PFSK-1 (cell line): ENCODE results near the gene POLR3A.

Source experiments
- FOXP2 ChIP-seq: optimal IDR thresholded peaks from 2 replicates; pipeline ENCODE3; 2011; ENCODE audit warnings: borderline replicate concordance, control low read depth, inconsistent platforms; ENCODE audit not compliant: insufficient read depth; ENCODE audit errors: extremely low read length, extremely low read depth
- POLR2AphosphoS5 ChIP-seq: IDR thresholded peaks from 2 replicates; pipeline ENCODE4 v1.6.1; 2012; ENCODE audit warnings: low read depth, mild to moderate bottlenecking, control low read depth, low read length, moderate library complexity
- REST ChIP-seq, 2 experiments: IDR thresholded peaks; 2 replicates each; pipeline versions ENCODE4 v1.6.1 to v1.8.0; 2011 to 2012; ENCODE audit warnings: low read depth in 2 of 2, low read length in 2 of 2, control low read depth in 1 of 2, inconsistent platforms in 1 of 2, mild to moderate bottlenecking in 1 of 2, moderate library complexity in 1 of 2; ENCODE audit not compliant: insufficient read depth in 1 of 2
- SIN3A ChIP-seq: IDR thresholded peaks from 2 replicates; pipeline ENCODE4 v1.6.1; 2012; ENCODE audit warnings: mild to moderate bottlenecking, low read length, moderate library complexity, borderline replicate concordance; ENCODE audit not compliant: insufficient read depth
- TAF1 ChIP-seq: IDR thresholded peaks from 2 replicates; pipeline ENCODE4 v1.6.1; 2012; ENCODE audit warnings: low read length, control low read depth, borderline replicate concordance; ENCODE audit not compliant: insufficient read depth

The POLR3A gene

GRCh38 chr10:77970869-77971803 is 58.2 kb downstream of the POLR3A start:
- 0 out of 2 replicates have a peak, but pooled peaks have one; percentile 60 for TF ChIP-seq SIN3A
- TF ChIP-seq FOXP2 = peak; percentile 31
- no peak for TF ChIP-seq POLR2AphosphoS5

DNA sequence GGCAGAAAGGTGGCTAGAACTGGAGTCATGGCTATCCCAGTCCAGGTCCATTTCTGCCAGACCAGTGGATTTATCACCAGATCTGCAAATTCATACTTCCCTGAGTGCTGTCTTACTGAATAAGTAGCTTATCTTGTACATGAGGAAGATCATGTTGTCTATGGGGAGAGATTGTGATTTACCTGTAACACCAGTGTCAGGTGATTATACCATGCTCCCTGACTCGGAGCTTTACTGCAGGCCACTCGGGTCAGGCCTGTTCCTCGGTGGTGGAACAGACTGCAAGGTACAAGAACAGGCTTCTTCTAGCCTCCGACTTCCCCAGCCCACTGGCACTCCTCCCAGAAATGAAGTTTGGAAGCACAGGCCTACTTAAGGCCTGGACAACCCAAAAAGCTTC is 60.2 kb downstream of the POLR3A start:
- no peak for TF ChIP-seq SIN3A
- TF ChIP-seq FOXP2 = no peak
- TF ChIP-seq POLR2AphosphoS5 = no peak
- no peak for TF ChIP-seq REST (IDR thresholded peaks at IDR 0.05; ENCODE audit: insufficient read depth in 1 of 2, low read depth in 2 of 2, low read length in 2 of 2)
- no peak for TF ChIP-seq TAF1

DNA sequence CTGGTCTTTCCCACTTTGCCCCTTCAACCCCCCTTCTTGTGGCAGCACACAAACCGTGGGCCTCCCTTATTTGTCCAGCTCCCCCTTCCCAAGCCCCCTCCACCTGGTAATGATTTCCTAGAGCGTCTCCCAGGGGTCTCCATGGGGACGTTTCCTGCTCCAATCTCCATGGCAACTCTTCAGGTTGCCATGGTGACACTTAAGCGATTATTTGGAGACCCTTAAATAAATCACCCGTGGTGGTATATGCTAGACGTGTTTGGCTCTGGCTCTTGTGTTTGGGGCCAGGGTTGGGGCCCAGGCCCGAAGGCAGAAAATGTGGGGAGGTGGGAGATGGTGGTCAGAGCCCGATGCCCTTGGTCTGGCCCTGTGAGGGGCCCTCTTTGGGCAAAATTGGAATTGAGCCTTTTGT is 61.7 kb downstream of the POLR3A start:
- TF ChIP-seq SIN3A = no peak
- TF ChIP-seq REST (IDR thresholded peaks at IDR 0.05; ENCODE audit: insufficient read depth in 1 of 2, low read depth in 2 of 2, low read length in 2 of 2) = no peak
- TF ChIP-seq TAF1 = no peak

GRCh38 chr10:77965294-77965693 is 64.0 kb downstream of the POLR3A start:
- no peak for TF ChIP-seq POLR2AphosphoS5
- TF ChIP-seq SIN3A = no peak
- TF ChIP-seq TAF1 = no peak
- TF ChIP-seq REST (IDR thresholded peaks at IDR 0.05; ENCODE audit: insufficient read depth in 1 of 2, low read depth in 2 of 2, low read length in 2 of 2) = no peak
- TF ChIP-seq FOXP2 = no peak

DNA sequence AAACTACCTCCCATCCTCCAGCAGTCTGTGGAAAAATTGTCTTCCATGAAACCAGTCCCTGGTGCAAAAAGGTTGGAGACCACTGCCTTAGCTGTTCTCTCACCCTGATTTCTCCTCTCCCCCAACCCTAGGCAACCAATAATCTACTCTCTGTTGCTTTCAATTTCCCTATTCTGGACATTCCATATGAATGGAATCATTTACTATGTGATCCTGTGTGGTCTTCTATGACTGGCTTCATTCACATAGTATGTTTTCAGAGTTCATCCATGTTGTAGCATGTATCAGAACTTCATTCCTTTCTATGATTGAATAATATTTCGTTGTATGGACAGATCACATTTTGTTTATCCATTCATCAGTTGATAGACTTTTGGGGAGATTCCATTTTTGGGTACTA is 64.5 kb downstream of the POLR3A start:
- TF ChIP-seq FOXP2 = no peak
- TF ChIP-seq TAF1 = no peak
- no peak for TF ChIP-seq SIN3A
- no peak for TF ChIP-seq POLR2AphosphoS5
- no peak for TF ChIP-seq REST (IDR thresholded peaks at IDR 0.05; ENCODE audit: insufficient read depth in 1 of 2, low read depth in 2 of 2, low read length in 2 of 2)
